Measurements from ENCODE around the gene UQCC3.

- TF ChIP-seq NONO (IDR thresholded peaks at IDR 0.05) (no peak), NONO (CRISPR knock-in tag; conservative IDR thresholded peaks at IDR 0.05) (no peak), TAF1 (CRISPR knock-in tag; IDR thresholded peaks at IDR 0.05) (no peak), ZNF207 (IDR thresholded peaks at IDR 0.05; ENCODE audit: borderline replicate concordance) (no peak), FOXA1 (IDR thresholded peaks at IDR 0.05) (no peak), FOXA1 (CRISPR knock-in tag; IDR thresholded peaks at IDR 0.05) (no peak), ZBTB1 (CRISPR knock-in tag; IDR thresholded peaks at IDR 0.05; ENCODE audit: borderline replicate concordance) (no peak), MEIS2 (CRISPR knock-in tag; IDR thresholded peaks at IDR 0.05) (no peak), CTCF (CRISPR knock-in tag; IDR thresholded peaks at IDR 0.05) (no peak), JUN (CRISPR knock-in tag; IDR thresholded peaks at IDR 0.05) (no peak), EP300 (IDR thresholded peaks at IDR 0.05; ENCODE audit: low read depth in 2 of 2, low read length in 2 of 2) (no peak), EP300 (CRISPR knock-in tag; IDR thresholded peaks at IDR 0.05; ENCODE audit: borderline replicate concordance) (no peak), EED (CRISPR knock-in tag; IDR thresholded peaks at IDR 0.05) (no peak), KIAA2018 (CRISPR knock-in tag; IDR thresholded peaks at IDR 0.05; ENCODE audit: borderline replicate concordance) (no peak)
These were observed 45.3 kb downstream of the UQCC3 start for GRCh38 chr11:62716816-62717215.
